ENCODE data around the gene UPK2. TPM values are rescaled to one million over a fixed set of nuclear protein-coding genes. Genes with fewer than 3 reads are reported as not detected.

UPK2 gene
- total and polyA plus RNA-seq, 2 of the 13 experiments (the other 11 are each of a cell fraction or from before 2014, with no cell fraction given): not detected

GRCh38 chr11:118910309-118911112, 45.6 kb upstream of the UPK2 start (continued):
- TF ChIP-seq ZSCAN12 (CRISPR knock-in tag; IDR thresholded peaks at IDR 0.05) (peak; percentile 41; the same call in 1 of the 2 replicates), SETDB1 (CRISPR knock-in tag; IDR thresholded peaks at IDR 0.05; ENCODE audit: borderline replicate concordance) (no peak), MNT (IDR thresholded peaks at IDR 0.05) (no peak; the same call in 1 of the 2 replicates), ZNF33B (CRISPR knock-in tag; IDR thresholded peaks at IDR 0.05) (no peak), AFF4 (CRISPR knock-in tag; IDR thresholded peaks at IDR 0.05) (no peak), HNF4A (CRISPR knock-in tag; IDR thresholded peaks at IDR 0.05) (no peak; the same call in 1 of the 2 replicates), ZFP36L1 (CRISPR knock-in tag; IDR thresholded peaks at IDR 0.05) (no peak), ZNF691 (CRISPR knock-in tag; IDR thresholded peaks at IDR 0.05; ENCODE audit: borderline replicate concordance, low read depth) (peak; percentile 13; the same call in 1 of the 2 replicates), TBP (CRISPR knock-in tag; IDR thresholded peaks at IDR 0.05) (no peak), PAXIP1 (CRISPR knock-in tag; conservative IDR thresholded peaks at IDR 0.05) (no peak; the same call in 1 of the 2 replicates), JUND (CRISPR knock-in tag; IDR thresholded peaks at IDR 0.05) (no peak), ZNF281 (CRISPR knock-in tag; IDR thresholded peaks at IDR 0.05; ENCODE audit: borderline replicate concordance) (peak; percentile 82; the same call in 1 of the 2 replicates)

Data from HepG2 (cell line).